WTC11 (cell line): ENCODE measurements around the gene SGMS1. TPM values are rescaled to one million over a fixed set of nuclear protein-coding genes. Genes with fewer than 3 reads are reported as not detected.

Source experiments
- ATAC-seq: fragments of 200-7000 bp; cut with Tn5 transposase; 2 replicates; pipeline ENCODE4 v1.10.0; 2021; ENCODE audit warnings: mild to moderate bottlenecking, moderate library complexity
- CTCF ChIA-PET: fragments of 300-600 bp; sonication (Branson Sonifier 250); formaldehyde crosslinking; loops from one replicate; lab custom pipeline; 2021; ENCODE audit warnings: antibody characterized with exemption; lab: Charles Lee
- POLR2A ChIA-PET: fragments of 350-600 bp; sonication (Branson Sonifier 250); formaldehyde crosslinking; loops from one replicate; lab custom pipeline; 2021; ENCODE audit warnings: antibody characterized with exemption; lab: Charles Lee
- DNase-seq: peaks from one replicate; pipeline ENCODE4 v3.0.0; 2021; ENCODE audit warnings: low spot score
- H3K27ac Mint-ChIP-seq: 2 replicates; pipeline ENCODE4 v1.8.0; 2021; ENCODE audit warnings: mixed read lengths
- H3K27me3 Mint-ChIP-seq: 2 replicates; pipeline ENCODE4 v1.8.0; 2021; ENCODE audit warnings: low read depth, mild to moderate bottlenecking, moderate library complexity, mixed read lengths
- H3K36me3 Mint-ChIP-seq: 2 replicates; pipeline ENCODE4 v1.8.0; 2021; ENCODE audit warnings: mixed read lengths
- H3K4me1 Mint-ChIP-seq: 2 replicates; pipeline ENCODE4 v1.8.0; 2022; ENCODE audit warnings: mixed read lengths
- H3K4me3 Mint-ChIP-seq: 2 replicates; pipeline ENCODE4 v1.8.0; 2021; ENCODE audit warnings: mild to moderate bottlenecking, moderate library complexity, mixed read lengths
- H3K9me3 Mint-ChIP-seq: 2 replicates; pipeline ENCODE4 v1.8.0; 2021; ENCODE audit warnings: mixed read lengths
- EMX1 ChIP-seq: fragments of 250-450 bp; sonication (Bioruptor Pico); IDR thresholded peaks from 2 replicates; pipeline ENCODE4 v1.8.0; 2021; ENCODE audit warnings: mild to moderate bottlenecking
- HMGXB4 ChIP-seq: sonication (generic); formaldehyde crosslinking; IDR thresholded peaks from 2 replicates; pipeline ENCODE4 v1.8.1; 2023; ENCODE audit warnings: mild to moderate bottlenecking, moderate library complexity, missing genetic modification reagents
- MXD4 ChIP-seq: fragments of 250-450 bp; sonication (Bioruptor Pico); IDR thresholded peaks from 2 replicates; pipeline ENCODE4 v1.8.0; 2021; ENCODE audit warnings: mild to moderate bottlenecking, moderate library complexity, borderline replicate concordance
- MYBL2 ChIP-seq: sonication (generic); formaldehyde crosslinking; IDR thresholded peaks from 2 replicates; pipeline ENCODE4 v1.8.1; 2023; ENCODE audit warnings: mild to moderate bottlenecking, moderate library complexity, missing genetic modification reagents
- SOX15 ChIP-seq: fragments of 250-450 bp; sonication (Bioruptor Pico); IDR thresholded peaks from 2 replicates; pipeline ENCODE4 v1.9.0; 2021; ENCODE audit warnings: mild to moderate bottlenecking
- STAT6 ChIP-seq: sonication (generic); formaldehyde crosslinking; conservative IDR thresholded peaks from 2 replicates; pipeline ENCODE4 v1.8.1; 2023; ENCODE audit warnings: mild to moderate bottlenecking, low read depth, missing genetic modification reagents, moderate library complexity
- ZNF219 ChIP-seq: sonication (generic); formaldehyde crosslinking; IDR thresholded peaks from 2 replicates; pipeline ENCODE4 v1.8.0; 2023; ENCODE audit warnings: missing genetic modification reagents, mild to moderate bottlenecking, borderline replicate concordance
- ZNF263 ChIP-seq: sonication (generic); formaldehyde crosslinking; IDR thresholded peaks from 2 replicates; pipeline ENCODE4 v1.8.1; 2022; ENCODE audit warnings: low read depth, mild to moderate bottlenecking, moderate library complexity, missing genetic modification reagents
- ZNF512 ChIP-seq: sonication (generic); formaldehyde crosslinking; IDR thresholded peaks from 2 replicates; pipeline ENCODE4 v1.8.1; 2022; ENCODE audit warnings: missing genetic modification reagents, borderline replicate concordance
- total RNA-seq: library from RNA; stranded (reverse); gene quantifications from 3 replicates; pipeline ENCODE4 v1.2.3, GENCODE V29; 2021
- TF ChIP-seq, protein P1 (sequence below): sonication (generic); formaldehyde crosslinking; IDR thresholded peaks from 2 replicates; pipeline ENCODE4 v1.8.0; 2022; ENCODE audit warnings: mild to moderate bottlenecking, missing genetic modification reagents
- TF ChIP-seq, protein P2 (sequence below): sonication (generic); formaldehyde crosslinking; conservative IDR thresholded peaks from 2 replicates; pipeline ENCODE4 v1.8.1; 2022; ENCODE audit warnings: mild to moderate bottlenecking, missing genetic modification reagents
- TF ChIP-seq, protein P3 (sequence below): fragments of 250-450 bp; sonication (Bioruptor Pico); IDR thresholded peaks from 2 replicates; pipeline ENCODE4 v1.9.0; 2021; ENCODE audit warnings: mild to moderate bottlenecking
- TF ChIP-seq, protein P4 (sequence below): fragments of 200-600 bp; IDR thresholded peaks from 2 replicates; pipeline ENCODE4 v1.8.0; 2022; ENCODE audit warnings: antibody characterized with exemption

SGMS1 gene
- total RNA-seq, 1 experiment from 2014 or later, result 13.2 TPM

GRCh38 chr10:50419756-50420155 lies 204.0 kb downstream of the SGMS1 start:
- no peaks in the 10 kb centered on the region for H3K36me3 Mint-ChIP-seq
- H3K4me3 Mint-ChIP-seq, result no peak overlapping the region
- peaks cover 45% of the 10 kb centered on the region for H3K4me1 Mint-ChIP-seq
- ATAC-seq, result no peak
- H3K27me3 Mint-ChIP-seq, result no peaks in the 10 kb centered on the region
- no peak for TF ChIP-seq EMX1 (CRISPR knock-in tag)
- TF ChIP-seq SOX15, result no peak
- TF ChIP-seq, all 79 proteins: peak for 0
- no peak for DNase-seq
- ChIA-PET CTCF (interaction anchor here (1.3 to 4.0 kb wide), 3 partner anchors 52 to 249 kb away, joined by 3 to 29 read pairs (median 4); no protein-coding TSS in a partner anchor), POLR2A (no interaction called here)
- Mint-ChIP-seq H3K27ac (no peak overlapping the region), H3K9me3 (no peaks in the 10 kb centered on the region)

GRCh38 chr10:50419091-50419490 lies 204.7 kb downstream of the SGMS1 start:
- H3K9me3 Mint-ChIP-seq, result no peaks in the 10 kb centered on the region
- POLR2A ChIA-PET, result no interaction called here
- TF ChIP-seq MYBL2, result no peak
- TF ChIP-seq ZNF219 (CRISPR knock-in tag), result no peak
- no peak for TF ChIP-seq HMGXB4
- TF ChIP-seq ZNF263 (CRISPR knock-in tag), result no peak
- TF ChIP-seq MXD4 (CRISPR knock-in tag), result no peak
- TF ChIP-seq, protein P1, sequence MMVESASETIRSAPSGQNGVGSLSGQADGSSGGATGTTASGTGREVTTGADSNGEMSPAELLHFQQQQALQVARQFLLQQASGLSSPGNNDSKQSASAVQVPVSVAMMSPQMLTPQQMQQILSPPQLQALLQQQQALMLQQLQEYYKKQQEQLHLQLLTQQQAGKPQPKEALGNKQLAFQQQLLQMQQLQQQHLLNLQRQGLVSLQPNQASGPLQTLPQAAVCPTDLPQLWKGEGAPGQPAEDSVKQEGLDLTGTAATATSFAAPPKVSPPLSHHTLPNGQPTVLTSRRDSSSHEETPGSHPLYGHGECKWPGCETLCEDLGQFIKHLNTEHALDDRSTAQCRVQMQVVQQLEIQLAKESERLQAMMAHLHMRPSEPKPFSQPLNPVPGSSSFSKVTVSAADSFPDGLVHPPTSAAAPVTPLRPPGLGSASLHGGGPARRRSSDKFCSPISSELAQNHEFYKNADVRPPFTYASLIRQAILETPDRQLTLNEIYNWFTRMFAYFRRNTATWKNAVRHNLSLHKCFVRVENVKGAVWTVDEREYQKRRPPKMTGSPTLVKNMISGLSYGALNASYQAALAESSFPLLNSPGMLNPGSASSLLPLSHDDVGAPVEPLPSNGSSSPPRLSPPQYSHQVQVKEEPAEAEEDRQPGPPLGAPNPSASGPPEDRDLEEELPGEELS (CRISPR knock-in tag), result no peak
- TF ChIP-seq, protein P2, sequence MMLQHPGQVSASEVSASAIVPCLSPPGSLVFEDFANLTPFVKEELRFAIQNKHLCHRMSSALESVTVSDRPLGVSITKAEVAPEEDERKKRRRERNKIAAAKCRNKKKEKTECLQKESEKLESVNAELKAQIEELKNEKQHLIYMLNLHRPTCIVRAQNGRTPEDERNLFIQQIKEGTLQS (CRISPR knock-in tag), result no peak
- TF ChIP-seq, protein P3, sequence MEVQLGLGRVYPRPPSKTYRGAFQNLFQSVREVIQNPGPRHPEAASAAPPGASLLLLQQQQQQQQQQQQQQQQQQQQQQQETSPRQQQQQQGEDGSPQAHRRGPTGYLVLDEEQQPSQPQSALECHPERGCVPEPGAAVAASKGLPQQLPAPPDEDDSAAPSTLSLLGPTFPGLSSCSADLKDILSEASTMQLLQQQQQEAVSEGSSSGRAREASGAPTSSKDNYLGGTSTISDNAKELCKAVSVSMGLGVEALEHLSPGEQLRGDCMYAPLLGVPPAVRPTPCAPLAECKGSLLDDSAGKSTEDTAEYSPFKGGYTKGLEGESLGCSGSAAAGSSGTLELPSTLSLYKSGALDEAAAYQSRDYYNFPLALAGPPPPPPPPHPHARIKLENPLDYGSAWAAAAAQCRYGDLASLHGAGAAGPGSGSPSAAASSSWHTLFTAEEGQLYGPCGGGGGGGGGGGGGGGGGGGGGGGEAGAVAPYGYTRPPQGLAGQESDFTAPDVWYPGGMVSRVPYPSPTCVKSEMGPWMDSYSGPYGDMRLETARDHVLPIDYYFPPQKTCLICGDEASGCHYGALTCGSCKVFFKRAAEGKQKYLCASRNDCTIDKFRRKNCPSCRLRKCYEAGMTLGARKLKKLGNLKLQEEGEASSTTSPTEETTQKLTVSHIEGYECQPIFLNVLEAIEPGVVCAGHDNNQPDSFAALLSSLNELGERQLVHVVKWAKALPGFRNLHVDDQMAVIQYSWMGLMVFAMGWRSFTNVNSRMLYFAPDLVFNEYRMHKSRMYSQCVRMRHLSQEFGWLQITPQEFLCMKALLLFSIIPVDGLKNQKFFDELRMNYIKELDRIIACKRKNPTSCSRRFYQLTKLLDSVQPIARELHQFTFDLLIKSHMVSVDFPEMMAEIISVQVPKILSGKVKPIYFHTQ (CRISPR knock-in tag), result no peak
- TF ChIP-seq ZNF512 (CRISPR knock-in tag), result no peak
- no peak for TF ChIP-seq STAT6
- TF ChIP-seq, protein P4, sequence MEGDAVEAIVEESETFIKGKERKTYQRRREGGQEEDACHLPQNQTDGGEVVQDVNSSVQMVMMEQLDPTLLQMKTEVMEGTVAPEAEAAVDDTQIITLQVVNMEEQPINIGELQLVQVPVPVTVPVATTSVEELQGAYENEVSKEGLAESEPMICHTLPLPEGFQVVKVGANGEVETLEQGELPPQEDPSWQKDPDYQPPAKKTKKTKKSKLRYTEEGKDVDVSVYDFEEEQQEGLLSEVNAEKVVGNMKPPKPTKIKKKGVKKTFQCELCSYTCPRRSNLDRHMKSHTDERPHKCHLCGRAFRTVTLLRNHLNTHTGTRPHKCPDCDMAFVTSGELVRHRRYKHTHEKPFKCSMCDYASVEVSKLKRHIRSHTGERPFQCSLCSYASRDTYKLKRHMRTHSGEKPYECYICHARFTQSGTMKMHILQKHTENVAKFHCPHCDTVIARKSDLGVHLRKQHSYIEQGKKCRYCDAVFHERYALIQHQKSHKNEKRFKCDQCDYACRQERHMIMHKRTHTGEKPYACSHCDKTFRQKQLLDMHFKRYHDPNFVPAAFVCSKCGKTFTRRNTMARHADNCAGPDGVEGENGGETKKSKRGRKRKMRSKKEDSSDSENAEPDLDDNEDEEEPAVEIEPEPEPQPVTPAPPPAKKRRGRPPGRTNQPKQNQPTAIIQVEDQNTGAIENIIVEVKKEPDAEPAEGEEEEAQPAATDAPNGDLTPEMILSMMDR, result no peak
- TF ChIP-seq, all 79 proteins: peak for 0
- Mint-ChIP-seq H3K36me3 (no peaks in the 10 kb centered on the region), H3K27ac (no peak overlapping the region), H3K4me3 (0 out of 2 replicates have a peak overlapping the region, but pooled peaks have one; percentile 7), H3K4me1 (peaks cover 47% of the 10 kb centered on the region), H3K27me3 (no peaks in the 10 kb centered on the region)
- ATAC-seq (no peak), DNase-seq (no peak)
- CTCF ChIA-PET, result interaction anchor here (1.0 to 4.0 kb wide), 3 partner anchors 45 to 250 kb away, joined by 3 to 29 read pairs (median 4); no protein-coding TSS in a partner anchor
